SK-N-SH (cell line): ENCODE measurements around the gene SV2B. TPM values are rescaled to one million over a fixed set of nuclear protein-coding genes. Genes with fewer than 3 reads are reported as not detected.

Source experiments
- CTCF ChIA-PET: fragments of 300-600, 350-600 bp; formaldehyde crosslinking; extraction: SDS; loops from one replicate; lab custom pipeline; 2021; lab: Yijun Ruan, JAX
- POLR2A ChIA-PET: fragments of 350-600 bp; sonication (Branson Sonifier 250); formaldehyde crosslinking; extraction: SDS; loops from one replicate; lab custom pipeline; 2020; ENCODE audit warnings: antibody characterized with exemption, inconsistent platforms; lab: Yijun Ruan, JAX
- DNase-seq: peaks from one replicate; pipeline ENCODE4 v3.0.0; 2012
- H2AFZ ChIP-seq: fragments of 200-600 bp; sonication (generic); 2 replicates; pipeline ENCODE4 v1.8.1; 2016; ENCODE audit warnings: antibody characterized with exemption, mild to moderate bottlenecking, low read depth
- H3F3A ChIP-seq: fragments of 200-600 bp; sonication (generic); replicated peaks from 2 replicates; pipeline ENCODE3; 2016; ENCODE audit warnings: antibody characterized with exemption, mild to moderate bottlenecking; ENCODE audit not compliant: insufficient read depth
- H3K27ac ChIP-seq, 2 experiments: fragments of 200-500 bp in 1 of 2; fragments of 200-600 bp in 1 of 2; sonication (Bioruptor generic) in 1 of 2; sonication (generic), shearing (Covaris generic) in 1 of 2; 2 replicates each; pipeline versions ENCODE4 v1.5.1 to v1.6.1; 2014 to 2016; ENCODE audit warnings: low read depth in 2 of 2, inconsistent platforms in 1 of 2, low read length in 1 of 2, mild to moderate bottlenecking in 1 of 2, mixed read lengths in 1 of 2
- H3K27me3 ChIP-seq: fragments of 200-600 bp; sonication (generic), shearing (Covaris generic); 2 replicates; pipeline ENCODE4 v1.6.1; 2016; ENCODE audit warnings: mixed run types; ENCODE audit not compliant: insufficient read depth
- H3K36me3 ChIP-seq, 2 experiments: fragments of 200-500 bp in 1 of 2; fragments of 200-600 bp in 1 of 2; sonication (Bioruptor generic) in 1 of 2; sonication (generic) in 1 of 2; replicated peaks in 1 of 2; 2 replicates each; pipeline versions ENCODE3 to v1.5.1; 2014 to 2016; ENCODE audit warnings: low read length in 1 of 2, mild to moderate bottlenecking in 1 of 2; ENCODE audit not compliant: insufficient read depth in 2 of 2, control insufficient read depth in 1 of 2
- H3K4me1 ChIP-seq, 2 experiments: fragments of 200-500 bp in 1 of 2; fragments of 200-600 bp in 1 of 2; sonication (Bioruptor generic) in 1 of 2; sonication (generic), shearing (Covaris generic) in 1 of 2; 2 replicates each; pipeline versions ENCODE4 v1.5.1 to v1.6.1; 2014 to 2016; ENCODE audit warnings: low read depth in 1 of 2, low read length in 1 of 2, mixed run types in 1 of 2; ENCODE audit not compliant: insufficient read depth in 2 of 2, control insufficient read depth in 1 of 2
- H3K4me2 ChIP-seq: fragments of 200-600 bp; sonication (generic), shearing (Covaris generic); 2 replicates; pipeline ENCODE4 v1.6.1; 2017; ENCODE audit warnings: mixed run types
- H3K4me3 ChIP-seq, 2 experiments: fragments of 200-500 bp in 1 of 2; fragments of 200-600 bp in 1 of 2; sonication (Bioruptor generic) in 1 of 2; sonication (generic), shearing (Covaris generic) in 1 of 2; 2 replicates each; pipeline versions ENCODE4 v1.5.1 to v1.8.1; 2014 to 2016; ENCODE audit warnings: low read depth in 2 of 2, inconsistent platforms in 1 of 2, low read length in 1 of 2, mild to moderate bottlenecking in 1 of 2, mixed read lengths in 1 of 2, moderate library complexity in 1 of 2
- H3K79me2 ChIP-seq: fragments of 200-600 bp; sonication (generic); 2 replicates; pipeline ENCODE4 v1.8.1; 2017; ENCODE audit warnings: mild to moderate bottlenecking; ENCODE audit not compliant: insufficient read depth
- H3K9ac ChIP-seq: fragments of 200-600 bp; sonication (generic); 2 replicates; pipeline ENCODE4 v1.6.1; 2017; ENCODE audit warnings: mixed run types
- H3K9me2 ChIP-seq: fragments of 200-600 bp; sonication (generic); 2 replicates; pipeline ENCODE4 v1.6.1; 2017; ENCODE audit warnings: mixed run types
- H3K9me3 ChIP-seq: fragments of 200-600 bp; sonication (generic); 2 replicates; pipeline ENCODE4 v1.6.1; 2017; ENCODE audit warnings: mixed run types, mild to moderate bottlenecking, moderate library complexity
- H4K20me1 ChIP-seq: fragments of 200-600 bp; sonication (generic); 2 replicates; pipeline ENCODE4 v1.6.1; 2017; ENCODE audit warnings: mild to moderate bottlenecking, mixed run types; ENCODE audit not compliant: insufficient read depth
- CTCF ChIP-seq: fragments of 200-600 bp; sonication (generic); IDR thresholded peaks from 2 replicates; pipeline ENCODE4 v1.6.1; 2017; ENCODE audit warnings: antibody characterized with exemption, mild to moderate bottlenecking, moderate library complexity
- ELF1 ChIP-seq: IDR thresholded peaks from 2 replicates; pipeline ENCODE4 v1.4.0; 2012
- FOSL2 ChIP-seq: IDR thresholded peaks from 2 replicates; pipeline ENCODE4 v1.4.0; 2012; ENCODE audit warnings: low read depth, mild to moderate bottlenecking, moderate library complexity, borderline replicate concordance
- FOXM1 ChIP-seq: IDR thresholded peaks from 2 replicates; pipeline ENCODE4 v1.4.0; 2012; ENCODE audit warnings: low read depth, mild to moderate bottlenecking
- JUND ChIP-seq: IDR thresholded peaks from 2 replicates; pipeline ENCODE4 v1.4.0; 2012
- MEF2A ChIP-seq: IDR thresholded peaks from 2 replicates; pipeline ENCODE4 v1.4.0; 2012; ENCODE audit warnings: low read depth, borderline replicate concordance
- NFIC ChIP-seq: IDR thresholded peaks from 2 replicates; pipeline ENCODE4 v1.4.0; 2012; ENCODE audit warnings: borderline replicate concordance
- POLR2AphosphoS5 ChIP-seq: IDR thresholded peaks from 2 replicates; pipeline ENCODE4 v1.6.1; 2012; ENCODE audit warnings: low read depth, low read length
- RAD21 ChIP-seq: IDR thresholded peaks from 2 replicates; pipeline ENCODE4 v1.6.1; 2012; ENCODE audit warnings: mild to moderate bottlenecking, low read length
- RCOR1 ChIP-seq: fragments of 150-350 bp; IDR thresholded peaks from 2 replicates; pipeline ENCODE4 v1.6.1; 2017; ENCODE audit warnings: antibody characterized with exemption, low read length
- RFX5 ChIP-seq: IDR thresholded peaks from 2 replicates; pipeline ENCODE4 v1.6.1; 2012; ENCODE audit warnings: mild to moderate bottlenecking, improper control_type of control experiment, low read length
- SIN3A ChIP-seq: IDR thresholded peaks from 2 replicates; pipeline ENCODE4 v1.6.1; 2012; ENCODE audit warnings: low read depth, mild to moderate bottlenecking, low read length, moderate library complexity, borderline replicate concordance
- TEAD4 ChIP-seq: IDR thresholded peaks from 2 replicates; pipeline ENCODE4 v1.4.0; 2012; ENCODE audit warnings: mild to moderate bottlenecking, borderline replicate concordance; ENCODE audit not compliant: insufficient read depth
- USF1 ChIP-seq: IDR thresholded peaks from 2 replicates; pipeline ENCODE4 v1.4.0; 2012; ENCODE audit warnings: low read depth, borderline replicate concordance
- ZBTB33 ChIP-seq: IDR thresholded peaks from 2 replicates; pipeline ENCODE4 v1.4.0; 2012; ENCODE audit warnings: low read depth, borderline replicate concordance
- WGBS: methylation state at CpG from one replicate; pipeline ENCODE4 v1.1.6; 2017; ENCODE audit warnings: low lambda C conversion rate; 5-methylcytosine and 5-hydroxymethylcytosine counted together
- polyA plus RNA-seq, 3 experiments: library from polyadenylated mRNA; depleted of rRNA; stranded (reverse); fragments of >200 nt; gene quantifications; 2 replicates each; pipeline ENCODE4 v1.2.3, GENCODE V29; 2012
- TF ChIP-seq, protein P1 (sequence below): fragments of 150-350 bp; IDR thresholded peaks from 2 replicates; pipeline ENCODE4 v1.6.1; 2016; ENCODE audit warnings: mild to moderate bottlenecking, low read depth, low read length

SV2B gene
- polyA plus RNA-seq, 1 of the 3 experiments (the other 2 are of a cell fraction): not detected

DNA sequence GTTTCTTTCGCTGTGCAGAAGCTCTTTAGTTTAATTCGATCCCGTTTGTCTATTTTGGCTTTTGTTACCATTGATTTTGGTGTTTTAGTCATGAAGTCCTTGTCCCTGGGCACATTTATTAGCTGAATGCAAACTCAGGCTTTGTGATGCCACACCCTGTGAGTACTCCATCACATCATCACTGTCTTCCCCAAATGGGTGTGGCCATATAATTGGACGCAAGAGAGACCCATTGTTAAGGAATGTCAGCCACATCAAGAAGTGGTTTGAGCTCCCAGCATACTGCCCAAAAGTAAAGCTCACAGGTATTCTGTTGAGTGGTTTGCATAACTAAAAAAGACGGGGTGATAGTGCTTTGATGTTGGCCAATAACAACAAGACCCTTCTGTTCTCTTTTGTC, 245.7 kb downstream of the SV2B start:
- H3K9ac ChIP-seq: no peak overlapping the region
- H3K4me1 ChIP-seq: no peaks in the 10 kb centered on the region; a peak in 1 of 4 replicates
- no peak overlapping the region for H3K4me3 ChIP-seq
- no peak for DNase-seq
- no peak overlapping the region for H3K4me2 ChIP-seq
- 49% methylated on average over 5 of the region's 5 CpGs for WGBS
- no peaks in the 10 kb centered on the region for H3K79me2 ChIP-seq
- H3K36me3 ChIP-seq: no peaks in the 10 kb centered on the region
- no peaks in the 10 kb centered on the region for H3K27me3 ChIP-seq
- CTCF ChIA-PET: no interaction called here
- H3K9me3 ChIP-seq: no peaks in the 10 kb centered on the region
- H3F3A ChIP-seq: no peaks in the 10 kb centered on the region
- no peak overlapping the region for H2AFZ ChIP-seq
- H3K9me2 ChIP-seq: no peaks in the 10 kb centered on the region
- no peaks in the 10 kb centered on the region for H4K20me1 ChIP-seq
- H3K27ac ChIP-seq: no peak overlapping the region
- POLR2A ChIA-PET: no interaction called here
- TF ChIP-seq RAD21 (no peak), CTCF (no peak), NFIC (no peak), USF1 (no peak), POLR2AphosphoS5 (no peak), RFX5 (no peak)

- Histone ChIP-seq H3K79me2 (no peaks in the 10 kb centered on the region), H3K9me3 (no peaks in the 10 kb centered on the region), H3K4me2 (no peak overlapping the region), H4K20me1 (no peaks in the 10 kb centered on the region), H2AFZ (no peak overlapping the region)
- 19% methylated on average over 2 of the region's 2 CpGs for WGBS
- POLR2A ChIA-PET: no interaction called here
- TF ChIP-seq MEF2A (no peak), SIN3A (no peak), FOXM1 (no peak), POLR2AphosphoS5 (no peak), TEAD4 (no peak), JUND (no peak), ELF1 (no peak), FOSL2 (no peak), NFIC (no peak), RCOR1 (no peak), ZBTB33 (no peak)
- TF ChIP-seq, protein P1, sequence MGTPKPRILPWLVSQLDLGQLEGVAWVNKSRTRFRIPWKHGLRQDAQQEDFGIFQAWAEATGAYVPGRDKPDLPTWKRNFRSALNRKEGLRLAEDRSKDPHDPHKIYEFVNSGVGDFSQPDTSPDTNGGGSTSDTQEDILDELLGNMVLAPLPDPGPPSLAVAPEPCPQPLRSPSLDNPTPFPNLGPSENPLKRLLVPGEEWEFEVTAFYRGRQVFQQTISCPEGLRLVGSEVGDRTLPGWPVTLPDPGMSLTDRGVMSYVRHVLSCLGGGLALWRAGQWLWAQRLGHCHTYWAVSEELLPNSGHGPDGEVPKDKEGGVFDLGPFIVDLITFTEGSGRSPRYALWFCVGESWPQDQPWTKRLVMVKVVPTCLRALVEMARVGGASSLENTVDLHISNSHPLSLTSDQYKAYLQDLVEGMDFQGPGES: no peak
- TF ChIP-seq, all 33 proteins: peak for 0
- Histone ChIP-seq H3K27ac (no peak overlapping the region), H3K9me2 (no peaks in the 10 kb centered on the region), H3K36me3 (no peaks in the 10 kb centered on the region), H3F3A (no peaks in the 10 kb centered on the region), H3K4me3 (no peak overlapping the region), H3K27me3 (no peaks in the 10 kb centered on the region), H3K9ac (no peak overlapping the region), H3K4me1 (no peaks in the 10 kb centered on the region; a peak in 1 of 4 replicates)
- CTCF ChIA-PET: no interaction called here
- no peak for DNase-seq
Observed at GRCh38 chr15:91346259-91346658, 246.2 kb downstream of the SV2B start.
